ENCODE results near the gene PIH1D2.

The PIH1D2 gene

GRCh38 chr11:112087212-112087611 is 13.4 kb upstream of the PIH1D2 start:
- no peak for DNase-seq (ENCODE audit: low spot score)
- TF ChIP-seq, protein P1, sequence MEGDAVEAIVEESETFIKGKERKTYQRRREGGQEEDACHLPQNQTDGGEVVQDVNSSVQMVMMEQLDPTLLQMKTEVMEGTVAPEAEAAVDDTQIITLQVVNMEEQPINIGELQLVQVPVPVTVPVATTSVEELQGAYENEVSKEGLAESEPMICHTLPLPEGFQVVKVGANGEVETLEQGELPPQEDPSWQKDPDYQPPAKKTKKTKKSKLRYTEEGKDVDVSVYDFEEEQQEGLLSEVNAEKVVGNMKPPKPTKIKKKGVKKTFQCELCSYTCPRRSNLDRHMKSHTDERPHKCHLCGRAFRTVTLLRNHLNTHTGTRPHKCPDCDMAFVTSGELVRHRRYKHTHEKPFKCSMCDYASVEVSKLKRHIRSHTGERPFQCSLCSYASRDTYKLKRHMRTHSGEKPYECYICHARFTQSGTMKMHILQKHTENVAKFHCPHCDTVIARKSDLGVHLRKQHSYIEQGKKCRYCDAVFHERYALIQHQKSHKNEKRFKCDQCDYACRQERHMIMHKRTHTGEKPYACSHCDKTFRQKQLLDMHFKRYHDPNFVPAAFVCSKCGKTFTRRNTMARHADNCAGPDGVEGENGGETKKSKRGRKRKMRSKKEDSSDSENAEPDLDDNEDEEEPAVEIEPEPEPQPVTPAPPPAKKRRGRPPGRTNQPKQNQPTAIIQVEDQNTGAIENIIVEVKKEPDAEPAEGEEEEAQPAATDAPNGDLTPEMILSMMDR (IDR thresholded peaks at IDR 0.05): no peak
- Histone ChIP-seq H3K27ac (peak overlapping the region; percentile 75 to 82), H3K4me3 (peak overlapping the region; percentile 90)

DNA sequence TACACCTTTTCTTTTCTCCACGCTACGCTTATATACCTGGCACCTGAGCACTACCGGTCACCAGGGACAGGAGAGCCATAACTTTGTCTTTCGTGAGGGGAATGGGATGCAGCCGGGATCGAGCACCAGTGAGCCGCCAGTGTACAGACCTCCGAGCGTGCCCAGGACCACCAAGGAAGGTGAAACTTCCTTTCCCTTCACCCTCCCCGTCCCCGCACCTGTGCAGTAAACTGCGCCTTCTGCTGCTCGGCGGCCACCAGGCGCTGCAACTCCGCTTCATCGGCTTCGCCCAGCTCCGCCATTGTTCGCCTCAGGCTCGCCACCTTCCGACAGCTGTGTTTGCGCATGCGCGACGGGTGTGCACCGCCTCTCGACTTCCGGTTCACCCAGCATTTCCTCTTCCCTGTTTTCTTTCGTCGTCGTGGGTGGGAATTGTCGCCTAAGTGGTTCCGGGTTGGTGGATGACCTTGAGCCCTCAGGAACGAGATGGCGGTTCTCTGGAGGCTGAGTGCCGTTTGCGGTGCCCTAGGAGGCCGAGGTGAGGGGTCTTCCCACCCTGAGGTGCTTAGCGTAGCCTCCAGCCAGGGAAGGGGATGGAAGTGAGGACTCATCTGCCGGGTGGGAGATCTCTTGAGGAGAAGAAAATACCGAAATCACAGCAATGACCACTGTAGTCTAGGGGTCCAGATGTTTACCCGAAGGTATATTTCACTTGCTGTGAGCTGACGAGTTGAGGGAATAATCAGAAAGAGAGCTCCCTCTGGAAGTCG is 12.8 kb upstream of the PIH1D2 start, which contains the start of the genes SDHD and TIMM8B:
TSS of gene SDHD (plus strand) at position 452 of the 770 bp plus-strand sequence. CDS start at position 487, 35 bp downstream.
TSS of gene TIMM8B (minus strand) at position 335 of the 770 bp plus-strand sequence. CDS start at position 302, 33 bp downstream.
- TF ChIP-seq, protein P1 (IDR thresholded peaks at IDR 0.05): no peak
- Histone ChIP-seq H3K4me3 (peak within 1 kb of the TSS; percentile 90), H3K27ac (peak within 1 kb of the TSS; percentile 75 to 82)
- peak; percentile 97 for DNase-seq (ENCODE audit: low spot score)

- no peak for DNase-seq (ENCODE audit: low spot score)
- Histone ChIP-seq H3K4me3 (peak overlapping the region; percentile 90), H3K27ac (peak overlapping the region; percentile 75 to 82)
- TF ChIP-seq, protein P1 (IDR thresholded peaks at IDR 0.05): no peak
Observed at GRCh38 chr11:112085822-112086421, 12.1 kb upstream of the PIH1D2 start.

- no peak for DNase-seq (ENCODE audit: low spot score)
Observed at GRCh38 chr11:112082729-112083128, 8.9 kb upstream of the PIH1D2 start.

GRCh38 chr11:112062923-112063322 is 10.9 kb downstream of the PIH1D2 start:
- TF ChIP-seq, protein P1 (IDR thresholded peaks at IDR 0.05): no peak
- Histone ChIP-seq H3K4me3 (no peak overlapping the region), H3K27ac (no peak overlapping the region)
- no peak for DNase-seq (ENCODE audit: low spot score)

More at GRCh38 chr11:112082729-112083128, 8.9 kb upstream of the PIH1D2 start:
- Histone ChIP-seq H3K4me3 (no peak overlapping the region), H3K27ac (no peak overlapping the region)
- TF ChIP-seq, protein P1 (IDR thresholded peaks at IDR 0.05): no peak

- no peak overlapping the region for H3K4me3 ChIP-seq
- TF ChIP-seq, protein P1 (IDR thresholded peaks at IDR 0.05): no peak
- DNase-seq (ENCODE audit: low spot score): no peak
- H3K27ac ChIP-seq: no peak overlapping the region
Observed at GRCh38 chr11:112058103-112058502, 15.7 kb downstream of the PIH1D2 start.
